ENCODE measurements around the gene ATP9B. TPM values are rescaled to one million over a fixed set of nuclear protein-coding genes. Genes with fewer than 3 reads are reported as not detected.
"Not testable (repeated sequence)": the region's sequence is repeated elsewhere in the genome, so short reads cannot be mapped to it uniquely, and the experiment has no call there.

Gene ATP9B
- total RNA-seq, 1 donor from 2014 or later = 18.5 TPM

DNA sequence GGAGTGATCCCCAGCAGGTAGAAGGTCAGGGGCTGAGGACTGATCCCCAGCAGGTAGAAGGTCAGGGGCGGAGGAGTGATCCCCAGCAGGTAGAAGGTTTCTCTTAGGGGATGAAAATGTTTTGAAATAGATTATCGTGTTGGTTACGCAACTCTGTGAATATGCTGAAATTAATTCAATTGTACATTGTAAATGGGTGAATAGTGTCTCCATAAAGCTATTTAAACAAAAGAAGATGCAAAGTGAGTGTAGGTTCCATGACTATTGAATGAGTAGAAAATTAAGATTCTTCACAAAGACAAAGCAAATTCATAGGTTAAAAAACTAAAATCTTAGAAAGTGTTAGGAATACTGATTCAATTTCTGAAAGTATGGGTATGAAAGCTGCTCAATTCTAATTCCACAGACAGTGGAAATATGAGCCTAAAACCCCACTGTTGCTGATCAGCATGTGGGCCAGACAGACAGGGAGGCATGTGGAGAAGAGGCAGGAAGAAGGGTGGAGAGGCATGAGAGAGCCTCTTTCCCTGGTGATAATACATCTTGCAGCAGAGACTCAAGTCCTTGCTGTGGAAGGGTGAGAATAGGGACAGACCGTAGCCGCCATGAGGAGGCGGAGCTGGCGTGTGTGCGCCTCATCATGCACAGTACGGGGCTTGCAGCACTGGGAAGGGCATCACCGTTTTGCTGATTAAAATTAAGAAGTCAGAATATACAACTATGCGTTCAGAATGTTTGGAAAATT, 240.6 kb downstream of the ATP9B start:
- no peak for DNase-seq (ENCODE audit: low spot score)
- intact Hi-C loops (cut with DNase I) = no loop called here

DNA sequence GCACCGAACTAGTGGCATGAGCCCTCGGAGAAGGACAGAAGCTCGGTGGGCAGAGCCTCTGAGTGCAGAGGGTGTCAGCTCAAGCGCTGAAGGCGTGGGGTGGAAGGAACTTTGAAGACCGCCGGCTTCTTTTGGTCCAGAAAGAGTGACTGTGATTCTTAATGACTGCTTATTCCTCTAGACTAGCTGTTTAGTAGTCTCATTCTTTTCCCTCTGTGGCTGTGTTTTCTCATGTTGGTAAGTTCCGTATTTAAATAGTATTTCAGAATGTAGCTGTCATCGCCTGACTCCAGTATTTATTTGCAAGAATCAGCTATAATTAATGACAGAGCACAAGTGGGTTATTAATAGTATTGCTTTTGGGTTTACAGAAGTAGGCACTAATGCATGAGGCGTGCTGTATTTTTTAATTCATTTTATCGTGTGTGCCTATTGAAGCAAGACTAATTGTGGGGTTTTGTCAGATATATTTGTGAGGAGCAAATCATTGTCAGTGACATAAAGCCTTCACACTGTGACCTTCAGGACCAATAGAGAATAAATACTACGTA, 245.7 kb downstream of the ATP9B start:
- no peak for DNase-seq (ENCODE audit: low spot score)
- intact Hi-C loops (cut with DNase I) = no loop called here

DNA sequence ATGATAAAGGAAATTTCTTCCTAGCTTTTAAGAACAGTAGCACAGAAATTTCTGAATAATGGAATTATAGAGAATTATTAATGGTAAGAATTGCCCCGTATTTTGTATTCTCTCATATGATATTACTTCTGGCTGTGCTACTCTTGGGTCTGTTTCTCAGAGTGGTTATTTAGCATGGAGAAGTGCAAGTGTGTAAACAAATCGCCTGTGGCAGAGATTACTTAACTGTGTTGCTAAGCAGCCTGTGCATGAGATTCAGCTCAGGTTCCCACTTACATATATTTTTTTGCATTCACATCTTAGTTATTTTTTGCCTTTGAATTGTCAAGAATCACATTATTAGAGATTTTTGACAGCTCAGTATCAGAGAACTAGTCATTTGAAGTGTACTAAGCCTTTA, 246.4 kb downstream of the ATP9B start:
- no peak for DNase-seq (ENCODE audit: low spot score)
- intact Hi-C loops (cut with DNase I) = no loop called here

DNA sequence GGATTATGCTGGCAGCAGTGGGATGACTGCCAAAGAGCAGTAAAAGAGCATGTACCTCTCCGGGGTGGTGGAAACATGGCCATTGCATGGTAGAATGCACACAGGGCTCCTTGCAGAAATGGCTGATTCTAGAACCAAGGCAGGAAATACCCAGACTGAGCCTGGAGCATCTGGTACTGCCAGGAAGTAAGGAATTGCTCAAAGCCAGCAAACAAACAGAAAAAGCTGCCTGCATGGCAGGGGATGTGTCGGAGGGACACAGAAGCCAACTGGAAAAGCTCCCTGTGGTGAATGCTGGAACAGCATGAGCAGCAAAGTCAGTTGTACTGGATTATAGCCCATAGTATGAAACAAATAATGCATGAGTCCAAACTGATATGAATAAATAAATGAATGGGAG, 248.5 kb downstream of the ATP9B start:
- DNase-seq (ENCODE audit: low spot score) = no peak
- intact Hi-C loops (cut with DNase I) = no loop called here

DNA sequence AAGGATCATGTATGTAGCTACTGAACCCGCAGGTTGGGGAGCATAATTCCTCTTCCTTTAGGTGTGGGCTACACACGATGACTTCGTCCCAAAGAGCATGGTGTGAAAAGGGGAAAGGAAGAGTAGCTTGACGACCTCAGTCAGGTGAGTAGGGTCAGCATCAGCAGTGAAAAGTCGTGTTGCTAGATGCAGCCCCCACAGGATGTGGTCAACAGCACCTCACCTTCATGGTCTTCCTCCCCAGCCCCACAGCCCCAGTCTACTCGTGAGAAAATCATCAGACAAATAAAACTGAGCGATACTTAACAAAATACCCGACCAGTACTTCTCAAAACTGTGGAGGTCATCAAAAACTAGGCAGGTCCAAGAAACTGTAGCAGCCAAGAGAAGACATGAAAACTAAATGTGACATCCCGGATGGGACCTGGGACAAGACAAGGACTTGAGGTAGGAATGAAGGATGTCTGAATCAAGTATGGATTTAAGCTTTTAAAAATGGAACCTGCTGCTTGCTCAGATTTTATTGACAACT, 249.0 kb downstream of the ATP9B start:
- intact Hi-C loops (cut with DNase I) = no loop called here
- DNase-seq (ENCODE audit: low spot score) = no peak

DNA sequence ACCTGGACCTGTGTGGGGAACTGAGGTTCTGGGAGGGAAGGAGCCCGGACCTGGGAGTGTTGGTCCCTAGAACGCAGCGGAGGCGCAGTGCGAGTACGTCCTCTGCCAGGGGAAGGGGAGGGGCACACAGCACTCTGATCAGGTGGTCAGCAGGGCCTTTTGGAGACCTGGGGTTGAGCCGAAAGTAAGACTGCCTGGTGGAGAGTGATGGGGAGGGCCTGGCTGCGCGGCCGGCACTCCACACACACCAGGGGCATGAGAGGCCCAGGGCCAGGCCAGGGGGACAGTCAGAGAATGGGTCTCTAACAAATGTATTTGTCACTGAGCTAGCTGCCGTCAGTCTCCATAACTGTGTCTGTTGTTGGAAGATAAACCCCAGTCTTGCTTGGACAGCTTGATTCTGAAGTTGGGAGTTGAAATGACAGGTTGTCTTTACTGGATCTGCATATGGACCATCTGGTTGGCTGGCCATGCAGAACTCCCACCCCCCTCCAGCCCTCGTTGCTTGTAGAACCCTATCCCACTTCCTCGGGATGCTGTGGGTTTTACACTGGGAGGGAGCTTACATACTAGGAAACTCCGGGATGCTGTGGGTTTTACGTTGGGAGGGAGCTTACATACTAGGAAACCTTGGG, 251.1 kb downstream of the ATP9B start:
- intact Hi-C loops (cut with DNase I) = no loop called here
- no peak for DNase-seq (ENCODE audit: low spot score)

DNA sequence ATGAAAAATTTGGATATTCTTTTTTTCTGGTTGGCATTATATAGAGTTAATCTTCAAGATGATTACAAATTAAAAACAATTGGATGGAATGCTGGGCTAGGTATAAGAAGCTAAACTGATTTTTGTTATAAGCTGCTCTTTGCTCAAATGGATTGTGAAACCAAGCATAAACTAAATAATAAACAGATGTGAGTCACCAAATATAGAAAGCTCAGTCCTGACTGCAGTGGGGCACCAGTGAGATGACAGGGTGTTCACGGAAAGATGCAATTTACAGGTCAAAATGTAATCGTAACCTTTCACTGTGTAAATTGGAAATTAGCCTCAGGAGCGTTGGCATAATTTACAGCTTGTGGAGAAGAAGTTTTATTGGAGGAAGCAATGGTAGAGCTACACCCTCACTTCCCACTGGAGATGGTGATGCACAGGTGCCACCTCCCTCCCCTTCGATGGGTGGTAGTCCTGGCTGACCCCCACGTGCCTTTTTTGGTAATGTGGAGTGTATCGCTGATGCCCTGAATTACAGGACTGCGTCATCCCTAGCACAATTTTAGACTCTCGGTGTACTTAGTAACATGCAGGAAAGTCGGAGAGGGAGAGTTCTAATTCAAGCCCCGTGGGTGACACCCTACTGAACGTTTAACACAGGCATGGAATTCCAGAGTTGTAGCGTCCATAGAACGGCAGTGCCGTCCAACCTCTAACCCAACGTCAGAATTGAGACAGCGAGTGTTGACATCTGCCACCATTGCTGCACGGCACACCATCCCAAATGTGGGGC, 252.6 kb downstream of the ATP9B start:
- intact Hi-C loops (cut with DNase I) = no loop called here
- DNase-seq (ENCODE audit: low spot score) = no peak

DNA sequence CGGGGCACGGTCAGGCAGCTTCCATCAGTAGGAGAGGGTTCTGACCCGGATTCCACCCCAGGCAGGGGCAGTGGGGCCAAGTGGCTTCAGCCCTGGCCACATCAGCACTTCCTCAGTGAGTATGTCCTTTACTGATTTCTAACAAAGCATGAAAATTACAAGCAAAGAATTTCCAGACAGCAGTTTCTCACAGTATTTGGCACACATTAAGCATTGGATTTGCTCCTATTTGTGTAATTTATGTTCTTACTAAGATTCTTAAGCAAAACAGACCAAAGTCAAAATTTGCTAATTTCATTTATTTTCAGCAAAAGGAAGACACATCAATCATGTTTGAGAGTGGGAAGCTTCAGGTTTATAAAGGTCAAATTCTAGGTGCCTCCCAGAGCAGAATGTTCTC, 253.2 kb downstream of the ATP9B start:
- DNase-seq (ENCODE audit: low spot score) = no peak
- intact Hi-C loops (cut with DNase I) = no loop called here

DNA sequence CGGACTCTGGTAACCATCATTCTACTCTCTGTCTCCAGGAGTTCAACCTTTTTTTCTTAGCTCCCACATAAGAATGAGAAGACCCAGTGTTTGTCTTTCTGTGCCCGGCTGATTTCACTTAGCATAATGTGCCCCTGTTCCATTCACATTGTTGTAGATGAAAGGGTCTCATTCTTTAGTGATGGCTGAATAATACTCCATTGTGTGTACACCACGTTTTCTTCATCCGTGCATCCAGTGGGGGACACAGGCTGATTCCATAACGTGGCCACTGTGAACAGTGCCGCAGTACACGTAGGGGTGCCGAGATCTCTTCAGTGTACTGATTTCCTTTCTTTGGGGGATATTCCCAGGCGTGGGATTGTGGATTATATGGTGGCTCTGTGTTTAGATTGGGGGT, 254.3 kb downstream of the ATP9B start:
- no peak for DNase-seq (ENCODE audit: low spot score)
- intact Hi-C loops (cut with DNase I) = no loop called here

DNA sequence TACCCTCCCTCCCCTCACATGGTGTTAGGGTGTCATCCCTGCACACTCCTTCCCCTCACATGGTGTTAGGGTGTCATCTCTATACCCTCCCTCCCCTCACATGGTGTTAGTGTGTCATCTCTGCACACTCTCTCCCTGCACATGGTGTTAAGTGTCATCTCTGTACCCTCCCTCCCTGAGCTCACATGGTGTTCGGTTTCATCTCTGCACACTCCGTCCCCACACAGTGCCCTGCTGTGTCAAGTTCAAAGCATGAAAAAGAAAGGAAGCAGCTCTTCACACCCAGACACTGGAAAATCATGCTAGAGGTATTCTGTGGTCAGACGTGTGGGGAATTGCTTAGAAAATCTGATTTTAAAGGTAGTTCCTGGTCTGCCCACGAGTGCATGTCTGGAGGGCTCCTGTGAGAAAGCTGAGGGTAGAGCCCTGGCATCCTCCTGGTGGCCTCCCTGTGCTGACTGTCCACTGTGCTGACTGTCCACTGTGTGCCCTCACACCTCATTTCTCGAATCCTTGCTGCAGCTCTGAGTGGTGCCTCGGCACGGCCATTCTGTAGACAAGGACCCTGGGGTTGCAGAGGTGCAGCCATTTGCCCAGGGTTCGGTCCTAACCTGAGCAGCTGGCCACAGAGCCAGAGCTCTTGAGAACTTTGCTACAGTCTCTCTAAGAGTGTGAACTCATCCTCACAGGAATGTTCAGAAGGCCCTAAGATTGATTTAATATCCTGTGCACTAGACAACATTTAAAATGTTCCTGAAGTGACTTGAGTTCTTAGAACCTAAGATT, 257.4 kb downstream of the ATP9B start:
- intact Hi-C loops (cut with DNase I) = no loop called here
- no peak for DNase-seq (ENCODE audit: low spot score)

DNA sequence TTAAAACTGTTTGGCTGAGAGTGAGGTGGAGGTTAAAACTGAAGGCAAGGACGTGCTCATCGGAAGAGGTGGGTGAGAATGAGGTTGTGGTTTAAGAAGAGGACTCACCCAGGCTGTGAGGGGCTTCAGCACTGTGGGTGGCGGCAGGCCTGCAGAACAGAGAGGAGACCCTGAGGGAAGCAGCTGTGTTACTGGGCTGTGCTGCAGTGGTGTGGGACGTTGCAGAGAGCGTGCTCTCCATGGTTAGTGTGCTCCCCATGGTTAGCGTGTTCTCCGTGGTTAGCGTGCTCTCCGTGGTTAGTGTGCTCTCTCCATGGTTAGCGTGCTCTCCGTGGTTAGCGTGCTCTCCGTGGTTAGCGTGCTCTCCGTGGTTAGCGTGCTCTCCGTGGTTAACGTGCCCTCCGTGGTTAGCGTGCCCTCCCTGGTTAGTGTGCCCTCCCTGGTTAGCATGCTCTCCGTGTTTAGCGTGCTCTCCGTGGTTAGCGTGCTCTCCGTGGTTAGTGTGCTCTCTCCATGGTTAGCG, 258.1 kb downstream of the ATP9B start:
- DNase-seq (ENCODE audit: low spot score) = no peak
- intact Hi-C loops (cut with DNase I) = no loop called here

DNA sequence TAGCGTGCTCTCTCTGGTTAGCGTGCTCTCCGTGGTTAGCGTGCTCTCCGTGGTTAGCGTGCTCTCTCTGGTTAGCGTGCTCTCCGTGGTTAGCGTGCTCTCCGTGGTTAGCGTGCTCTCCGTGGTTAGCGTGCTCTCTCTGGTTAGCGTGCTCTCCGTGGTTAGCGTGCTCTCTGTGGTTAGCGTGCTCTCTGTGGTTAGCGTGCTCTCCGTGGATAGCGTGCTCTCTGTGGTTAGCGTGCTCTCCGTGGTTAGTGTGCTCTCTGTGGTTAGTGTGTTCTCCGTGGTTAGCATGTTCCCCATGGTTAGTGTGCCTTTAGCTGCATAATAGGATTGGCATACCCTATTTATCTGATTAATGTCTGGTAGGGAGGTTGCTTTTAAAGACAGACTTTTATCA, 258.7 kb downstream of the ATP9B start:
- intact Hi-C loops (cut with DNase I); DNase-seq (ENCODE audit: low spot score): not testable (repeated sequence)

DNA sequence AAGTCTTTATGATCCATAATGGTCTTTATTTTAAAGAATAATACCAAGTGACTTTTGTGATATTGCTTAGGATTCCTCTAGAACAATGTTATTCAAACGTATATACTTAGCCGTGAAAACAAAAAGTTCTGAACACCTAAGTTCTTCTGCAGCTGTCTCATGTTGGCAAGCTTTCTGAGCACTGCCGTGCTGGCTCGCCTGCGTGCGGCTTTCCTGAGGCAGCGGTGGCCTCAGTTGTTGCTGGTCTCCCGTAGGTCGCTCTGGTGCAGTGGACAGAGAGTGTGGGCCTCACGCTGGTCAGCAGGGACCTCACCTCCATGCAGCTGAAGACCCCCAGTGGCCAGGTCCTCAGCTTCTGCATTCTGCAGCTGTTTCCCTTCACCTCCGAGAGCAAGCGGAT, 259.7 kb downstream of the ATP9B start:
- no peak for DNase-seq (ENCODE audit: low spot score)
- intact Hi-C loops (cut with DNase I) = no loop called here

DNA sequence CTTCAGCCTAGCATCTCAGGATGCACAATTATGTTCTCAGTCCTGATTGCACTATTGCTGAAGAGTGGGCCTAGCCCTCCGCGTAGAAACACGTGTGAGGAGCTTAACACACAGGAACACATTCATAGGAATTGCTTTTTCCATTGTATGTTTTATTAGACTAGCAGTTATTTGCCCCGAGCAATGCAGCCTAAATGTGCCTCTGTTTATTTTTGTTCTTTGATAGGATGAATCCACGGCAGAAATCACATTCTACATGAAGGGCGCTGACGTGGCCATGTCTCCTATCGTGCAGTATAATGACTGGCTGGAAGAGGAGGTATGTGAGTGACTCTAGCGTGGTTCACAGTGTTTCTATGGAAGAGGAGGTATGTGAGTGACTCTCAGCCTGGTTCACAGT, 260.6 kb downstream of the ATP9B start:
- no peak for DNase-seq (ENCODE audit: low spot score)
- intact Hi-C loops (cut with DNase I) = no loop called here

DNA sequence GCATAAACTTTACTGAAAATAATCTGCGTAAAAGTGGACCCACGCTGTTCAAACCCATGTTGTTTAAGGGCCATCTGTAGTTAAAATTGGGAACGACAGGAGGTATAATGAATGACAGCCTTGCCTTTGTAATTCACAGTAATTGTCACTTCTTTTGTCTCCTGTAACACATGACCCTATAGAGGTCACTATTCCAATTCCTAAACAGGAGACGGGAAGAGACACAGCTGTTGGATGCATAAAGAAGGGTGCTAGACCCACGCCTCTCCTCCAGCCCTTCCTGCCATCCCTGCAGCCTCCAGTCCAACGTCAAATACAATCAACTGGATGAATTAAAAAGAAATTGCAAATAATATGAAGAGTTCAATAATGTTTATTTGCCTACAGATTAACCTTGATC, 263.5 kb downstream of the ATP9B start:
- intact Hi-C loops (cut with DNase I) = no loop called here
- DNase-seq (ENCODE audit: low spot score) = no peak

DNA sequence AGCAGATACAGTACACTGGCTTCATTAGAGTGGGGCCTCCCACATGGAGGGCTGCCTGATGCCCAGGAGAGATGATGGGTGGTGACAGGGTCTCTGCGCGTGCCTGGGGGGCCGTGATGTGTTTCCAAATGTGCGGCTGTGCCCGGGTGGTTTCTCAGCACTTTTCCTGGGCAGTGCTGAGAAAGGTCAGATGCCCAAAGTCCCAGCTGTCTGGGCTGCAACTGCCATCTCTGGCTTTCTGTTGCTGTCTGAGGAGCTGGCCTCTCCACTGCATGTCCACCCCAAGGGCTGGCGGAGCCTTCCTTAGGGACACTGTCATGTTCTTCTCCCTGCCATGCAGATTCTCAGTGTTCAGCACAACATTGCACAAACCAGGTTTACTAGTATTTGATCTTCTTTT, 263.9 kb downstream of the ATP9B start:
- DNase-seq (ENCODE audit: low spot score) = no peak
- intact Hi-C loops (cut with DNase I) = no loop called here

DNA sequence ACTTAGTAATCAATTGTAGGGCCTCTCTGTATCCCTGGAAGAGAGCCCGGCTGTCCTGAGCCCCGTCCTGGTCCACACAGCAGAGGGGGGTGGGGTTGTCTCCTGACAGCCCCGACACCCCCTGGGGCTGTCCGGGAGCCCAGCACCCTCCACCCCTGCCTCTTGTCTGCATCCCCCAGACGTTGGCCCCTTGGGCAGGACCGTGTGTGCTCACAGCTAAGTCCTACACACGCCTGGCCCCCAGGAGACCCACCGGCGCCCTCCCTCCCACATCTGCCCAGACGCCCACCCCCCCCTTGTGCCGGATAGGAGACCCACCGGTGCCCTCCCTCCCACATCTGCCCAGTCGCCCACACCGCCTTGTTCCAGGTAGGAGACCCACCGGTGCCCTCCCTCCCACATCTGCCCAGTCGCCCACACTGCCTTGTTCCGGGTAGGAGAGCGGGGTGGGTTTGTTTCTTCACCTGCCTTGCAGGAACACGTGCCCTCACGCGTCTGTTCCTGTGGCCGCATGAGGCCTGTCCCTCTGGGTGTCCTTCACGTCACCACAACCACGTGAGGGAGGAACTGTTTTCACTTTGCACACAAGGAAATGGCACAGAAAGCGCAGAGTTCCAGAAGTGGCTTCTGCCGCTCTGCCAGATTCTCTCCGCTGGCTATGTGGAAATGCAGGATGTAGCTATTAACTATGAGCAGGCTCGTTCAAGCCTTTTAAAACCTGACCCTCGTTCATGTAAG, 265.5 kb downstream of the ATP9B start:
- no peak for DNase-seq (ENCODE audit: low spot score)
- intact Hi-C loops (cut with DNase I) = no loop called here

DNA sequence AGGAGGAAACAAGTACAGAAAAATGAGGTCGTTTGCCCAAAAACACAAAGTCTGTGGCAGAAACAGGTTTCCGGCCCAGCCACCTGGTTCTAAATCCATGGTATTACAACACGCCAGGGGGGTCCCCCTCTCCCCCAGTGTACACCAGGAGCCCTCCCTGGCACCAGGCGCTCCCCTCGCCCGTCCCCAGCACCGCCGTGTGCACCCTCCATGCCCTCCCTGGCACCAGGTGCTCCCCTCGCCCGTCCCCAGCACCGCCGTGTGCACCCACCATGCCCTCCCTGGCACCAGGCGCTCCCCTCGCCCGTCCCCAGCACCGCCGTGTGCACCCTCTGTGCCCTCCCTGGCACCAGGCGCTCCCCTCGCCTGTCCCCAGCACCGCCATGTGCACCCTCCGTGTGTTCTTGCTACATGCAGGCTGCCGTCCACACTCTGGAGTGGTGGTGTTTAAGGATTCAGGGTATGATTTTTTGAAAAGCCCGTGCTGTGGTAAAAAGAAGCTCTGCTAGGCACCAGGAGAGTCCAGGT, 266.7 kb downstream of the ATP9B start:
- no peak for DNase-seq (ENCODE audit: low spot score)
- intact Hi-C loops (cut with DNase I) = no loop called here

Measured in cardiac septum (tissue), 1 donor.